Measurements from ENCODE around the gene SORCS1.

DNA sequence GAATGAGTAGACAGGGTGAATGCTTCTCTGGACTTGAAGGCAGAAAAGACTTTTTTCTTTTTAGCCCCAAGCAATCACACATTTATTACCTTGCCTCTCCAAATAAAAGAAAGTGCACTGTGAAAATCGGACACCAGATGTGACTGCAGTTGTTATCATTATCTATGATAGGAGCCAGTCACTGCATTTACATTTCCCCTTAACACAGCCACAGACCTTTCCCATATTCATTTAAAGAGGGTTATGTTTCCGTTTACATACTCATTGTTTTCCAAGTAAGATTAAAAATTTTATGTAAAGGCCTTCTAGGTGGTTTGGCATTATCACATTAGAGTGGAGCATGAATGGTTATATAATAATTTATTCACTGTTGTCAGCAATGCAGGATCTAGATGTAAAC, 586.8 kb downstream of the SORCS1 start:
- no peak for TF ChIP-seq CTCF (IDR thresholded peaks at IDR 0.05)
- TF ChIP-seq POLR2A (IDR thresholded peaks at IDR 0.05): no peak
